Muscle layer of duodenum (tissue), 2 donors: Measurements from ENCODE around the gene ENO2.

Experiments
- H3K27ac ChIP-seq: one replicate; pipeline ENCODE4 v1.7.0; 2013; ENCODE audit warnings: mild to moderate bottlenecking, low read length
- H3K27me3 ChIP-seq: one replicate; pipeline ENCODE4 v1.7.0; 2013; ENCODE audit warnings: low read depth, mild to moderate bottlenecking, control low read depth, low read length
- H3K36me3 ChIP-seq, 2 donors: one replicate each; pipeline ENCODE4 v1.7.0; 2013; ENCODE audit warnings: low read length in 2 of 2, control low read depth in 1 of 2, mild to moderate bottlenecking in 1 of 2; ENCODE audit not compliant: insufficient read depth in 2 of 2, control insufficient read depth in 1 of 2
- H3K4me1 ChIP-seq, 2 donors: one replicate each; pipeline ENCODE4 v1.7.0; 2013; ENCODE audit warnings: low read length in 2 of 2, mild to moderate bottlenecking in 2 of 2, control low read depth in 1 of 2, moderate library complexity in 1 of 2; ENCODE audit not compliant: insufficient read depth in 2 of 2, control insufficient read depth in 1 of 2
- H3K4me3 ChIP-seq, 2 donors: one replicate each; pipeline ENCODE4 v1.7.0; 2013; ENCODE audit warnings: low read length in 2 of 2, low read depth in 1 of 2, mild to moderate bottlenecking in 1 of 2
- H3K9me3 ChIP-seq, 2 donors: one replicate each; pipeline ENCODE4 v1.7.0; 2013; ENCODE audit warnings: low read length in 2 of 2, control low read depth in 1 of 2, mild to moderate bottlenecking in 1 of 2; ENCODE audit not compliant: control insufficient read depth in 1 of 2
- donor health status: healthy.

The ENO2 gene

GRCh38 chr12:6929466-6930452, 15.4 kb downstream of the ENO2 start:
- Histone ChIP-seq H3K27ac (peak overlapping the region; percentile 88), H3K9me3 (no peaks in the 10 kb centered on the region), H3K4me1 (peaks cover 32 to 62% of the 10 kb centered on the region in 2 donors), H3K4me3 (peak overlapping the region; percentile 90 to 91), H3K36me3 (peaks cover 3 to 10% of the 10 kb centered on the region in 2 donors), H3K27me3 (no peaks in the 10 kb centered on the region)

- H3K4me3 ChIP-seq: no peak overlapping the region
- H3K27me3 ChIP-seq: no peaks in the 10 kb centered on the region
- peaks cover 10 to 23% of the 10 kb centered on the region in 2 donors for H3K36me3 ChIP-seq
- peaks cover 9 to 59% of the 10 kb centered on the region in 2 donors for H3K4me1 ChIP-seq
- no peak overlapping the region for H3K27ac ChIP-seq
- H3K9me3 ChIP-seq: no peaks in the 10 kb centered on the region
Measured at GRCh38 chr12:6932766-6933165, 18.4 kb downstream of the ENO2 start.

GRCh38 chr12:6934110-6934509, 19.7 kb downstream of the ENO2 start:
- no peaks in the 10 kb centered on the region for H3K9me3 ChIP-seq
- H3K27ac ChIP-seq: peak overlapping the region; percentile 28
- H3K27me3 ChIP-seq: no peaks in the 10 kb centered on the region
- peaks cover 15 to 68% of the 10 kb centered on the region in 2 donors for H3K4me1 ChIP-seq
- peaks cover 10 to 23% of the 10 kb centered on the region in 2 donors for H3K36me3 ChIP-seq
- no peak overlapping the region for H3K4me3 ChIP-seq

GRCh38 chr12:6935371-6936193, 21.2 kb downstream of the ENO2 start:
- Histone ChIP-seq H3K27ac (no peak overlapping the region), H3K4me3 (no peak overlapping the region), H3K27me3 (no peaks in the 10 kb centered on the region), H3K9me3 (no peaks in the 10 kb centered on the region), H3K36me3 (peaks cover 12 to 27% of the 10 kb centered on the region in 2 donors), H3K4me1 (peaks cover 10 to 59% of the 10 kb centered on the region in 2 donors)

- Histone ChIP-seq H3K4me1 (peaks cover 10 to 54% of the 10 kb centered on the region in 2 donors), H3K4me3 (no peak overlapping the region), H3K27ac (no peak overlapping the region), H3K27me3 (no peaks in the 10 kb centered on the region), H3K36me3 (peaks cover 18 to 33% of the 10 kb centered on the region in 2 donors), H3K9me3 (no peaks in the 10 kb centered on the region)
Measured at GRCh38 chr12:6936194-6936635, 21.8 kb downstream of the ENO2 start.

GRCh38 chr12:6936636-6937480, 22.5 kb downstream of the ENO2 start:
- Histone ChIP-seq H3K4me1 (peaks cover 10 to 53% of the 10 kb centered on the region in 2 donors), H3K36me3 (peaks cover 24 to 35% of the 10 kb centered on the region in 2 donors), H3K27me3 (no peaks in the 10 kb centered on the region), H3K4me3 (peak overlapping the region; percentile 62 to 74), H3K9me3 (no peaks in the 10 kb centered on the region), H3K27ac (peak overlapping the region; percentile 45)

- H3K36me3 ChIP-seq: peaks cover 24 to 35% of the 10 kb centered on the region in 2 donors
- H3K4me3 ChIP-seq: peak overlapping the region; percentile 62 to 74
- H3K4me1 ChIP-seq: peaks cover 10 to 51% of the 10 kb centered on the region in 2 donors
- H3K27me3 ChIP-seq: no peaks in the 10 kb centered on the region
- no peaks in the 10 kb centered on the region for H3K9me3 ChIP-seq
- peak overlapping the region; percentile 67 for H3K27ac ChIP-seq
Measured at GRCh38 chr12:6937481-6938352, 23.3 kb downstream of the ENO2 start.

GRCh38 chr12:6938353-6939190, 24.2 kb downstream of the ENO2 start:
- Histone ChIP-seq H3K9me3 (no peaks in the 10 kb centered on the region), H3K36me3 (peaks cover 24 to 35% of the 10 kb centered on the region in 2 donors), H3K27ac (peak overlapping the region; percentile 67), H3K4me3 (peak overlapping the region; percentile 62 to 74), H3K4me1 (peaks cover 8 to 48% of the 10 kb centered on the region in 2 donors), H3K27me3 (no peaks in the 10 kb centered on the region)

GRCh38 chr12:6939191-6939540, 24.8 kb downstream of the ENO2 start:
- no peak overlapping the region for H3K27ac ChIP-seq
- H3K4me3 ChIP-seq: no peak overlapping the region
- H3K4me1 ChIP-seq: peaks cover 5 to 42% of the 10 kb centered on the region in 2 donors
- peaks cover 24 to 30% of the 10 kb centered on the region in 2 donors for H3K36me3 ChIP-seq
- no peaks in the 10 kb centered on the region for H3K9me3 ChIP-seq
- no peaks in the 10 kb centered on the region for H3K27me3 ChIP-seq
